Breast epithelium (tissue), 4 donors: Measurements from ENCODE around the gene COX7C. TPM values are rescaled to one million over a fixed set of nuclear protein-coding genes. Genes with fewer than 3 reads are reported as not detected.

Source experiments
- DNase-seq, 2 donors: peaks; one replicate each; pipeline ENCODE4 v3.0.0-alpha.2; 2019; ENCODE audit warnings: low spot score in 2 of 2
- H3K27ac ChIP-seq, 2 donors: fragments of 200-600 bp; sonication (generic) in 1 of 2; one replicate each; pipeline ENCODE4 v1.5.1; 2016 to 2019; ENCODE audit warnings: mild to moderate bottlenecking in 1 of 2
- H3K27me3 ChIP-seq, 2 donors: fragments of 200-600 bp; sonication (generic) in 1 of 2; one replicate each; pipeline versions ENCODE4 v1.5.1 to v1.6.0; 2017 to 2019; ENCODE audit warnings: control low read depth in 1 of 2, mild to moderate bottlenecking in 1 of 2
- H3K36me3 ChIP-seq: fragments of 200-600 bp; one replicate; pipeline ENCODE4 v1.5.1; 2019
- H3K4me1 ChIP-seq, 2 donors: fragments of 200-600 bp; sonication (generic); one replicate each; pipeline ENCODE4 v1.5.1; 2016 to 2019; ENCODE audit warnings: control low read depth in 1 of 2
- H3K4me3 ChIP-seq, 3 donors: fragments of 200-600 bp; sonication (generic); 1 replicate in 2 of 3; 2 replicates in 1 of 3; pipeline ENCODE4 v1.5.1; 2016 to 2019; ENCODE audit warnings: mild to moderate bottlenecking in 3 of 3, moderate library complexity in 2 of 3
- H3K9me3 ChIP-seq, 2 donors: fragments of 200-600 bp; sonication (generic) in 1 of 2; one replicate each; pipeline ENCODE4 v1.5.1; 2016 to 2019; ENCODE audit warnings: control low read depth in 1 of 2
- POLR2A ChIP-seq: fragments of 450-650 bp; IDR thresholded peaks from one replicate; pipeline ENCODE4 v1.6.1; 2016; ENCODE audit warnings: antibody characterized with exemption, mild to moderate bottlenecking, moderate library complexity
- POLR2AphosphoS5 ChIP-seq, 3 donors: sonication (generic); formaldehyde crosslinking; IDR thresholded peaks; one replicate each; pipeline ENCODE4 v1.6.1; 2017; ENCODE audit warnings: antibody characterized with exemption in 3 of 3
- intact Hi-C: fragments of 100-400 bp; cut with DNase I; formaldehyde crosslinking; loops from one replicate; pipeline ENCODE4 v1.15.1; 2023; ENCODE audit warnings: low total_unique reads
- total RNA-seq, 3 donors: library from RNA; depleted of rRNA; stranded (reverse); fragments of >200 nt; gene quantifications; one replicate each; pipeline ENCODE4 v1.1.0, GENCODE V29; 2016
- TF ChIP-seq, protein P1 (sequence below), 3 donors: fragments of 450-650 bp; IDR thresholded peaks; one replicate each; pipeline ENCODE4 v1.5.1; 2016 to 2017; ENCODE audit warnings: antibody characterized with exemption in 3 of 3, mild to moderate bottlenecking in 3 of 3, moderate library complexity in 3 of 3

The COX7C gene
- total RNA-seq, 3 donors from 2014 or later, result 302 to 461 (median 321) TPM

- Histone ChIP-seq H3K27ac (no peak overlapping the region), H3K27me3 (no peaks in the 10 kb centered on the region), H3K4me3 (no peak overlapping the region), H3K9me3 (peaks cover 0 to 10% of the 10 kb centered on the region in 2 donors), H3K36me3 (no peaks in the 10 kb centered on the region), H3K4me1 (no peaks in the 10 kb centered on the region)
- intact Hi-C loops, result no loop called here
- DNase-seq, result no peak
- no peak for TF ChIP-seq POLR2AphosphoS5 (IDR thresholded peaks at IDR 0.05)
- TF ChIP-seq POLR2A, result no peak
- TF ChIP-seq, protein P1, sequence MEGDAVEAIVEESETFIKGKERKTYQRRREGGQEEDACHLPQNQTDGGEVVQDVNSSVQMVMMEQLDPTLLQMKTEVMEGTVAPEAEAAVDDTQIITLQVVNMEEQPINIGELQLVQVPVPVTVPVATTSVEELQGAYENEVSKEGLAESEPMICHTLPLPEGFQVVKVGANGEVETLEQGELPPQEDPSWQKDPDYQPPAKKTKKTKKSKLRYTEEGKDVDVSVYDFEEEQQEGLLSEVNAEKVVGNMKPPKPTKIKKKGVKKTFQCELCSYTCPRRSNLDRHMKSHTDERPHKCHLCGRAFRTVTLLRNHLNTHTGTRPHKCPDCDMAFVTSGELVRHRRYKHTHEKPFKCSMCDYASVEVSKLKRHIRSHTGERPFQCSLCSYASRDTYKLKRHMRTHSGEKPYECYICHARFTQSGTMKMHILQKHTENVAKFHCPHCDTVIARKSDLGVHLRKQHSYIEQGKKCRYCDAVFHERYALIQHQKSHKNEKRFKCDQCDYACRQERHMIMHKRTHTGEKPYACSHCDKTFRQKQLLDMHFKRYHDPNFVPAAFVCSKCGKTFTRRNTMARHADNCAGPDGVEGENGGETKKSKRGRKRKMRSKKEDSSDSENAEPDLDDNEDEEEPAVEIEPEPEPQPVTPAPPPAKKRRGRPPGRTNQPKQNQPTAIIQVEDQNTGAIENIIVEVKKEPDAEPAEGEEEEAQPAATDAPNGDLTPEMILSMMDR (IDR thresholded peaks at IDR 0.05), result no peak
Measured at GRCh38 chr5:86664173-86664572, 46.4 kb downstream of the COX7C start.

GRCh38 chr5:86665984-86666760 lies 48.4 kb downstream of the COX7C start:
- no peak for TF ChIP-seq POLR2A
- no peak for TF ChIP-seq POLR2AphosphoS5 (IDR thresholded peaks at IDR 0.05)
- TF ChIP-seq, protein P1 (IDR thresholded peaks at IDR 0.05), result no peak
- no peak overlapping the region for H3K4me3 ChIP-seq
- H3K27me3 ChIP-seq, result no peaks in the 10 kb centered on the region
- H3K36me3 ChIP-seq, result no peaks in the 10 kb centered on the region
- no peak for DNase-seq
- intact Hi-C loops, result no loop called here
- H3K9me3 ChIP-seq, result peaks cover 0 to 10% of the 10 kb centered on the region in 2 donors
- H3K27ac ChIP-seq, result no peak overlapping the region
- no peaks in the 10 kb centered on the region for H3K4me1 ChIP-seq

DNA sequence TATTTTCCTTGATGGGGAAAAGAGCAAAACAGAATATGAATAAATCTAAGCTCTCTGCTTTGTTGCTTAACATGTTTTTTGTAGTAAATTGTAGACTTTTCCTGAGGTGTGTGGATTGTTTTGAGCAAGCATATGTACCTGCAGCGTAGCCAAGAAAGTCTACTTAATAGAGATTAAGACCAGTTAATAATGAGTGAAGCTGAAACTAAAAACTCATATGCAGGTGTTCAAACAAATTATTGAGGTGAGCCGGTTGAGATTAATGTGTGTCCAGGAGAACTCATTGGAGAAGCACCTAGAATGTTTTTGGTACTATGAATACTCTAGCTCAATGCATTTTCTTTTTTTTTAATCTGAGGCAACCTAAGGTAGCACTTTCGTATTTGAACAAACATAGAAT lies 49.2 kb downstream of the COX7C start:
- intact Hi-C loops, result no loop called here
- TF ChIP-seq POLR2AphosphoS5 (IDR thresholded peaks at IDR 0.05), result no peak
- TF ChIP-seq, protein P1 (IDR thresholded peaks at IDR 0.05), result no peak
- no peak for TF ChIP-seq POLR2A
- Histone ChIP-seq H3K36me3 (no peaks in the 10 kb centered on the region), H3K9me3 (peaks cover 0 to 5% of the 10 kb centered on the region in 2 donors), H3K27ac (no peak overlapping the region), H3K4me3 (no peak overlapping the region), H3K27me3 (no peaks in the 10 kb centered on the region), H3K4me1 (no peaks in the 10 kb centered on the region)
- DNase-seq, result no peak
